IMR-90 (cell line): ENCODE measurements around the gene CD81. TPM values are rescaled to one million over a fixed set of nuclear protein-coding genes. Genes with fewer than 3 reads are reported as not detected.

Experiments
- ATAC-seq: fragments of 200-7000 bp; cut with Tn5 transposase; 2 replicates; pipeline ENCODE4 v1.9.1; 2020; ENCODE audit warnings: low read depth, mild to moderate bottlenecking, moderate library complexity
- BruUV-seq: library from RNA; stranded (reverse); fragments of 400-500 nt; replicated peaks from 2 replicates; lab custom pipeline; 2021; lab: Mats Ljungman, UMichigan
- CTCF ChIA-PET: fragments of 300-600 bp; formaldehyde crosslinking; extraction: SDS; loops from one replicate; lab custom pipeline; 2021; ENCODE audit warnings: antibody characterized with exemption; lab: Yijun Ruan, JAX
- POLR2A ChIA-PET: fragments of 300-600 bp; sonication (Branson Sonifier 250); formaldehyde crosslinking; loops from one replicate; lab custom pipeline; 2022; ENCODE audit warnings: antibody characterized with exemption; ENCODE audit not compliant: unreplicated experiment; lab: Charles Lee
- DNase-seq: peaks from one replicate; pipeline ENCODE4 v3.0.0; 2013
- H2AFZ ChIP-seq: replicated peaks from 2 replicates; pipeline ENCODE3; 2013; ENCODE audit warnings: low read length, mild to moderate bottlenecking; ENCODE audit not compliant: poor library complexity
- H2AK5ac ChIP-seq: 2 replicates; pipeline ENCODE4 v1.6.1; 2013; ENCODE audit warnings: low read depth, low read length, inconsistent platforms
- H2AK9ac ChIP-seq: replicated peaks from 2 replicates; pipeline ENCODE3; 2013; ENCODE audit warnings: mild to moderate bottlenecking, low read depth, low read length, moderate library complexity; ENCODE audit not compliant: poor library complexity
- H2BK120ac ChIP-seq: 2 replicates; pipeline ENCODE4 v1.6.1; 2013; ENCODE audit warnings: low read depth, low read length, inconsistent platforms
- H2BK15ac ChIP-seq: 3 replicates; pipeline ENCODE4 v1.6.1; 2013; ENCODE audit warnings: low read depth, low read length, inconsistent platforms
- H2BK20ac ChIP-seq: 2 replicates; pipeline ENCODE4 v1.6.1; 2013; ENCODE audit warnings: low read depth, mild to moderate bottlenecking, inconsistent platforms, low read length, moderate library complexity
- H2BK5ac ChIP-seq: 2 replicates; pipeline ENCODE4 v1.6.1; 2013; ENCODE audit warnings: mild to moderate bottlenecking, low read depth, low read length, inconsistent platforms; ENCODE audit not compliant: poor library complexity, severe bottlenecking
- H3K14ac ChIP-seq: replicated peaks from 2 replicates; pipeline ENCODE4 v1.6.1; 2013; ENCODE audit warnings: low read depth, low read length, inconsistent platforms
- H3K18ac ChIP-seq: 2 replicates; pipeline ENCODE4 v1.6.1; 2013; ENCODE audit warnings: low read depth, low read length, control low read depth
- H3K23ac ChIP-seq: 2 replicates; pipeline ENCODE4 v1.6.1; 2013; ENCODE audit warnings: low read depth, low read length, inconsistent platforms
- H3K27ac ChIP-seq: 2 replicates; pipeline ENCODE4 v1.5.1; 2013; ENCODE audit warnings: mild to moderate bottlenecking, control low read depth, low read length; ENCODE audit not compliant: insufficient read depth
- H3K27me3 ChIP-seq: 2 replicates; pipeline ENCODE4 v1.6.1; 2013; ENCODE audit warnings: low read length; ENCODE audit not compliant: control insufficient read depth, insufficient read depth
- H3K36me3 ChIP-seq: 2 replicates; pipeline ENCODE4 v1.6.1; 2013; ENCODE audit warnings: low read length, mixed read lengths; ENCODE audit not compliant: control insufficient read depth, insufficient read depth
- H3K4ac ChIP-seq: 2 replicates; pipeline ENCODE4 v1.6.1; 2013; ENCODE audit warnings: low read depth, low read length, inconsistent platforms
- H3K4me1 ChIP-seq: 2 replicates; pipeline ENCODE4 v1.6.1; 2013; ENCODE audit warnings: low read length, mixed read lengths; ENCODE audit not compliant: control insufficient read depth, insufficient read depth
- H3K4me2 ChIP-seq: 2 replicates; pipeline ENCODE4 v1.6.1; 2013; ENCODE audit warnings: low read depth, mild to moderate bottlenecking, control low read depth, low read length, moderate library complexity
- H3K4me3 ChIP-seq: 2 replicates; pipeline ENCODE4 v1.5.1; 2013; ENCODE audit warnings: low read depth, mild to moderate bottlenecking, control low read depth, low read length, moderate library complexity; ENCODE audit not compliant: insufficient read depth
- H3K56ac ChIP-seq: 2 replicates; pipeline ENCODE4 v1.6.1; 2013; ENCODE audit warnings: low read length, inconsistent platforms; ENCODE audit not compliant: insufficient read depth; ENCODE audit errors: extremely low read depth
- H3K79me1 ChIP-seq, 2 experiments: 2 replicates each; pipeline ENCODE4 v1.6.1; 2013; ENCODE audit warnings: low read length in 2 of 2, inconsistent platforms in 1 of 2, low read depth in 1 of 2
- H3K9ac ChIP-seq: 2 replicates; pipeline ENCODE4 v1.6.1; 2013; ENCODE audit warnings: low read depth, low read length, control low read depth
- H3K9me1 ChIP-seq: 2 replicates; pipeline ENCODE4 v1.6.1; 2013; ENCODE audit warnings: low read length, inconsistent platforms; ENCODE audit not compliant: insufficient read depth
- H3K9me3 ChIP-seq: 2 replicates; pipeline ENCODE4 v1.6.1; 2013; ENCODE audit warnings: low read length; ENCODE audit not compliant: control insufficient read depth, insufficient read depth
- H4K20me1 ChIP-seq: 2 replicates; pipeline ENCODE4 v1.6.1; 2013; ENCODE audit warnings: low read length, inconsistent platforms; ENCODE audit not compliant: insufficient read depth
- H4K5ac ChIP-seq: 2 replicates; pipeline ENCODE4 v1.6.1; 2013; ENCODE audit warnings: mild to moderate bottlenecking, low read depth, low read length, control low read depth
- H4K8ac ChIP-seq, 2 experiments: 2 replicates each; pipeline ENCODE4 v1.6.1; 2013; ENCODE audit warnings: low read depth in 2 of 2, low read length in 2 of 2, control low read depth in 1 of 2, inconsistent platforms in 1 of 2
- H4K91ac ChIP-seq: 2 replicates; pipeline ENCODE4 v1.6.1; 2013; ENCODE audit warnings: low read depth, low read length, inconsistent platforms; ENCODE audit not compliant: insufficient read depth
- BHLHE40 ChIP-seq: fragments of 150-350 bp; IDR thresholded peaks from 2 replicates; pipeline ENCODE4 v1.6.1; 2016; ENCODE audit warnings: mild to moderate bottlenecking, low read depth, low read length
- CEBPB ChIP-seq: IDR thresholded peaks from 2 replicates; pipeline ENCODE4 v1.6.1; 2012; ENCODE audit warnings: low read depth, low read length, improper control_type of control experiment
- CHD1 ChIP-seq: IDR thresholded peaks from 2 replicates; pipeline ENCODE4 v1.6.1; 2012; ENCODE audit warnings: low read depth, low read length, improper control_type of control experiment
- CTCF ChIP-seq: conservative IDR thresholded peaks from 2 replicates; pipeline ENCODE4 v1.5.1; 2012; ENCODE audit warnings: mild to moderate bottlenecking, low read depth, low read length, improper control_type of control experiment
- FOS ChIP-seq: fragments of 150-350 bp; IDR thresholded peaks from 2 replicates; pipeline ENCODE4 v1.6.1; 2016; ENCODE audit warnings: low read depth, low read length
- MXI1 ChIP-seq: IDR thresholded peaks from 2 replicates; pipeline ENCODE4 v1.6.1; 2012; ENCODE audit warnings: low read depth, mild to moderate bottlenecking, low read length, moderate library complexity, borderline replicate concordance
- RAD21 ChIP-seq: IDR thresholded peaks from 2 replicates; pipeline ENCODE4 v1.6.1; 2012; ENCODE audit warnings: low read length, improper control_type of control experiment
- RCOR1 ChIP-seq: IDR thresholded peaks from 2 replicates; pipeline ENCODE4 v1.6.1; 2012; ENCODE audit warnings: mild to moderate bottlenecking, low read length, improper control_type of control experiment; ENCODE audit not compliant: insufficient replicate concordance
- RFX5 ChIP-seq: IDR thresholded peaks from 2 replicates; pipeline ENCODE4 v1.8.0; 2012; ENCODE audit warnings: low read depth, mild to moderate bottlenecking, low read length, moderate library complexity
- SMC3 ChIP-seq: fragments of 150-350 bp; IDR thresholded peaks from 2 replicates; pipeline ENCODE4 v1.6.1; 2016; ENCODE audit warnings: low read depth, mild to moderate bottlenecking, antibody characterized with exemption, low read length, moderate library complexity
- WGBS, 2 experiments: methylation state at CpG; one replicate each; pipeline versions ENCODE4 v1.1.5 to v1.1.7; 2013; ENCODE audit warnings: missing lambda C conversion rate in 2 of 2; ENCODE audit not compliant: insufficient read length in 1 of 2; ENCODE audit errors: extremely low coverage in 2 of 2; 5-methylcytosine and 5-hydroxymethylcytosine counted together
- dilution Hi-C: fragments of 300-500 bp; cut with HindIII; formaldehyde crosslinking; loops from one replicate; pipeline ENCODE4 v1.14.3; 2018; ENCODE audit warnings: low sequenced_read_pairs; ENCODE audit not compliant: unreplicated experiment
- in situ Hi-C: fragments of 300-500 bp; cut with MboI; formaldehyde crosslinking; loops from 3 replicates; pipeline ENCODE4 v1.14.3; 2019; ENCODE audit warnings: low sequenced_read_pairs, inconsistent platforms, mixed read lengths
- intact Hi-C: fragments of 100-400 bp; cut with micrococcal nuclease; formaldehyde crosslinking; loops from 2 replicates; pipeline ENCODE4 v1.10.0; 2022
- polyA plus RNA-seq, 3 experiments: library from polyadenylated mRNA; depleted of rRNA; stranded (reverse); fragments of >200 nt; gene quantifications; 2 replicates each; pipeline ENCODE4 v1.2.3, GENCODE V29; 2012; ENCODE audit warnings: low replicate concordance in 1 of 3
- total RNA-seq: library from RNA; depleted of rRNA; stranded (reverse); fragments of >200 nt; gene quantifications from 2 replicates; pipeline ENCODE4 v1.2.3, GENCODE V29; 2012
- TF ChIP-seq, protein P1 (sequence below): fragments of 150-350 bp; IDR thresholded peaks from 2 replicates; pipeline ENCODE4 v1.6.1; 2017; ENCODE audit warnings: mild to moderate bottlenecking, antibody characterized with exemption, low read length, low read depth

The CD81 gene
- total and polyA plus RNA-seq, 2 of the 4 experiments (the other 2 are of a cell fraction), result 159 to 689 TPM

DNA sequence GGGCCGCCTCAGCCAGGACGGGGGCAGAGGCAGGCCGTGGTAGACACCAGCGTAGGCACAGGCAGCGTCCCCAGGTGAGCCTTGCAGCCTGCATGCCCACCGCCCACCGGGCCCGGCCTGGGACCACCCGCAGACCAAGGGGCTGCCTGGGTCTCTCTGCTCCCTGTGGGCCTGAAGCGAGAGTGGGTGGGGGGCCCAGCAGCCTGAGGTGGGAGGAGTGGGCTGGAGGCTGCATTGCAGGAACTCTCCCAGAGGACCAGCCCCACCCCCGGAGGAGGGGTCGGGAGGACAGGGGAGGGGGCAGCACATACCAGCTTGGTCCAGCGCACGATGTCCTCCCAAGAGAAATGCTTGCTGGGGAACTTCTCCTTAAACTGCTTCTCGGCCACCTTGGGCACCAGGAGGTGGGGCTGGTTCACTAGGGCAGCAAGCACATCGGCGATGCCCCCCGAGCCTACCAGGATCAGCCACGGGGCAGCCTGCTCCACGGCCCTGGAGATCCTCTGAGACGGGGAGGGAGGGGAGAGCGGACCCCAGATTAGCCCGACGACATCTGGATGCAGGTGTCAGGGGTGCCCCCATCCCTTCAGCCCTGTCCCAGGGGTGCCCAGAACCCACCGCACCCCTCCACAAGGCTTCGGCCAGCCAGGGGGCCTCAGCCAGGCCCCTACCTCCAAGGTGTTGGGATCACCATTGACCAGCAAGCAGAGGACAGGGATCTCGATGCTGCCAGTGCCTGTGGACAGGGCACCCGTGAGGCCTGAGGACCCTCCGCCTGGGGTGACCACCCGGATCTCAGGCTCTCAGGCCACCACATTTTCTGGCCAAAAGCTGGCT is 41.0 kb downstream of the CD81 start (continued):
- no peak for TF ChIP-seq RFX5
- no peak for TF ChIP-seq BHLHE40

DNA sequence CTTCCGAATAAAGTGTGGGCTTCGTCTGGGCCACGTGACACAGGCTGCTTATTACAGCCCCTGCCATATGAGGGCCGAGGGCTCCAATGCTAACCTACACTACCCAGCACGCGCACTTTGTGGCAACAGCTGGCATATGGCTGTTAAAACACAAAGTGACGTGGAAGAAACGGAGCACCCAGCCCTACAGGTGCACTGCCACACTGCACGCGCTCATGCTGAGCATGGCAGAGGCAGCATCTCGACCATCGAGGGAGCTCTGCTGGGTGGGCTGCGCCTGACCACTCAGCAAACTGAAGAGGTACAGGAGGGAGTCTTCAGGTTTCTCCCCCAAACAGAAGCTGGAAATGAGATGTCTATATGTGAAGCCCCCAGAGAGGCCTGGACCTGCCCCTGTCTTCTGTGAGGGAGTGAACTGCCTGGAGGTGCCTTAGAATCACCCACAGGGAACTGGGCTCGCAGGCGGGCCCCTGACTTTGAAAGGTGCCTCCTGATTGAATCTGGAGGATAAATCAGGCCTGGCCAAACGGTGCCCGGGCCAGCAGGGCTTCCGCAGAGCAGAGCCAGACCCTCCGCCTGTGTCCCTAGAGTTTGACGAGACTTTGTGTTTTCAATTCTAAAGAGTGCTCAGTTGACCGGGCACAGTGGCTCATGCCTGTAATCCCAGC is 41.7 kb downstream of the CD81 start:
- in situ Hi-C loops, result loop anchor here (5.0 kb wide), 2 partner anchors 107 to 217 kb away; no protein-coding TSS in a partner anchor
- H3K9ac ChIP-seq, result no peak overlapping the region
- no peak overlapping the region for H3K18ac ChIP-seq
- peaks cover under 1% of the 10 kb centered on the region; the same call in 1 of the 2 replicates for H3K27me3 ChIP-seq
- H3K79me1 ChIP-seq, result no peaks in the 10 kb centered on the region
- H3K56ac ChIP-seq, result no peak overlapping the region
- no peak overlapping the region for H2BK5ac ChIP-seq
- no peak overlapping the region for H2AK9ac ChIP-seq
- H3K36me3 ChIP-seq, result no peaks in the 10 kb centered on the region
- no peak overlapping the region for H3K4me3 ChIP-seq
- no peak overlapping the region for H4K5ac ChIP-seq
- H3K4me1 ChIP-seq, result no peaks in the 10 kb centered on the region
- no peak overlapping the region for H2BK120ac ChIP-seq
- intact Hi-C loops, result loop anchor here (1.0 kb wide), 2 partner anchors 19 to 114 kb away; partner anchors contain the start of gene TSSC4
- H3K27ac ChIP-seq, result no peak overlapping the region
- H2AK5ac ChIP-seq, result no peak overlapping the region
- H3K9me3 ChIP-seq, result no peaks in the 10 kb centered on the region
- H2BK20ac ChIP-seq, result no peak overlapping the region
- no peak for DNase-seq
- no peaks in the 10 kb centered on the region for H4K20me1 ChIP-seq
- no peak overlapping the region for H3K23ac ChIP-seq
- ChIA-PET CTCF (interaction anchor here (0.6 to 3.3 kb wide), 5 partner anchors 8 to 117 kb away, joined by 3 to 73 read pairs (median 4); partner anchors contain the start of genes C11orf21, TSPAN32 and TSSC4), POLR2A (interaction anchor here (0.5 kb wide), 1 partner anchor 41 kb away, joined by 3 read pairs; no protein-coding TSS in a partner anchor)
- H3K9me1 ChIP-seq, result no peaks in the 10 kb centered on the region
- no peak overlapping the region for H3K14ac ChIP-seq
- ATAC-seq, result no peak
- no TSS peak for BruUV-seq
- no peak overlapping the region for H2BK15ac ChIP-seq
- H4K91ac ChIP-seq, result no peak overlapping the region
- WGBS, 2 experiments, result 76% methylated on average over 13 of the region's 21 CpGs; no CpG with 5 or more reads in 1 of the 2 experiments
- no peak overlapping the region for H2AFZ ChIP-seq
- dilution Hi-C loops, result no loop called here
- H3K4me2 ChIP-seq, result no peak overlapping the region
- H3K4ac ChIP-seq, result no peak overlapping the region
- H4K8ac ChIP-seq, result no peak overlapping the region
- TF ChIP-seq RCOR1, result no peak
- TF ChIP-seq MXI1, result no peak
- TF ChIP-seq, protein P1, sequence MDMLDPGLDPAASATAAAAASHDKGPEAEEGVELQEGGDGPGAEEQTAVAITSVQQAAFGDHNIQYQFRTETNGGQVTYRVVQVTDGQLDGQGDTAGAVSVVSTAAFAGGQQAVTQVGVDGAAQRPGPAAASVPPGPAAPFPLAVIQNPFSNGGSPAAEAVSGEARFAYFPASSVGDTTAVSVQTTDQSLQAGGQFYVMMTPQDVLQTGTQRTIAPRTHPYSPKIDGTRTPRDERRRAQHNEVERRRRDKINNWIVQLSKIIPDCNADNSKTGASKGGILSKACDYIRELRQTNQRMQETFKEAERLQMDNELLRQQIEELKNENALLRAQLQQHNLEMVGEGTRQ, result no peak
- no peak for TF ChIP-seq RAD21
- TF ChIP-seq CEBPB, result no peak
- no peak for TF ChIP-seq BHLHE40
- no peak for TF ChIP-seq FOS
- TF ChIP-seq CTCF, result no peak
- no peak for TF ChIP-seq SMC3
- TF ChIP-seq CHD1, result no peak
